Peyer's patch (tissue), 4 donors: ENCODE measurements around the gene FBXO10.

Experiments used
- POLR2A ChIP-seq, 2 donors: fragments of 450-650 bp; IDR thresholded peaks; one replicate each; pipeline ENCODE4 v1.5.1; 2017; ENCODE audit warnings: antibody characterized with exemption in 2 of 2, mild to moderate bottlenecking in 2 of 2, moderate library complexity in 2 of 2
- TF ChIP-seq, protein P1 (sequence below), 6 experiments: fragments of 450-650 bp in 4 of 6; fragments of 200-600 bp in 2 of 6; sonication (generic) in 1 of 6; IDR thresholded peaks; one replicate each; pipeline ENCODE4 v1.5.1; 2017 to 2019; ENCODE audit warnings: antibody characterized with exemption in 6 of 6, mild to moderate bottlenecking in 3 of 6, moderate library complexity in 1 of 6

DNA sequence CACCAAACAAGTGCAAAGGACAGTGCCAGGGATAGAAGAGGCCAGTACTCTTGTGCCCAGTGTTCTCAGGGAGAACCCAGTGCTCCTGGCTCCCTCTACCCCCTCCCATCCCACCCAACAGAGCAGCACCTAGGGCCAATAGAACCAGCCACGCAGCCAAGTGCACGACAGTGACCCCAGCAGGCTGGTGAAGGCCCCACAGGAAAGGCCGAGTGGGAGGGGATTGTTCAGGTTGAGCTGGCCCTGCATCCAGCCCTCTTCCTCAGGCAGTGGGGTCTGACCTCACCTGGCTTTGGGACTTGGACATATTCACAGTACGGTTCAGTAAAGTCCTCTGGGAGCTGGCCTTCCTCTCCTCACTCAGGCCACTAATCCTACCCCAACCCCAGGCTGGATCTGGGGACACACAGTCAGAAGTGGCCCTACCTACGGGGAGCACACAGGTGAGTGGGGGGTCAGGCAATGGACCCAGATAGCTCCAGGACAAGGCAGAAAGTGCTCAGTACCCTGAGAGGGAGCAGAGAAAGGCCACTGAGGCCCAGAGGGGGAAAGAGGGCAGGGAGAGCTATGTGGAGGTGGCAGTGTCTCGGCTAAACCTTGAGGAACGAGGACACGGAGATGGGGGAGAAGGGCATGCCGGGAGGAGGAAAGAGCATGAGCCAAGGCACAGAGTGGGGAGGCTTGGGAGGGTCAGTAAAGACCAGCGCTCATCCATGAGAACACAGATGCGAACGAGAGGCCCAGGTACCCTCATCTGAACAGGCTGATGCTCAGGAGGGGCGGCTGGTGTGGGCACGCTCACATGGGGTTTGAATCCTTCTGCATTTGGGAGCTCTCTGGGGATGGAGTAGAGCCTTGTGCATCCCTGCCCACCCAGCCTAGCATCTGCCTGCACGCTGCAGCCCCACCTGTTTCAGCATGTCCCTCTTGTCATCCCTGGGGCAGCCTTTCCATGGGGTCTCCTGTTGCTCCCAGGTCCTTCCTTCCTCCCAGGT, 64.9 kb downstream of the FBXO10 start:
- no peak for TF ChIP-seq POLR2A (IDR thresholded peaks at IDR 0.05)
- TF ChIP-seq, protein P1, sequence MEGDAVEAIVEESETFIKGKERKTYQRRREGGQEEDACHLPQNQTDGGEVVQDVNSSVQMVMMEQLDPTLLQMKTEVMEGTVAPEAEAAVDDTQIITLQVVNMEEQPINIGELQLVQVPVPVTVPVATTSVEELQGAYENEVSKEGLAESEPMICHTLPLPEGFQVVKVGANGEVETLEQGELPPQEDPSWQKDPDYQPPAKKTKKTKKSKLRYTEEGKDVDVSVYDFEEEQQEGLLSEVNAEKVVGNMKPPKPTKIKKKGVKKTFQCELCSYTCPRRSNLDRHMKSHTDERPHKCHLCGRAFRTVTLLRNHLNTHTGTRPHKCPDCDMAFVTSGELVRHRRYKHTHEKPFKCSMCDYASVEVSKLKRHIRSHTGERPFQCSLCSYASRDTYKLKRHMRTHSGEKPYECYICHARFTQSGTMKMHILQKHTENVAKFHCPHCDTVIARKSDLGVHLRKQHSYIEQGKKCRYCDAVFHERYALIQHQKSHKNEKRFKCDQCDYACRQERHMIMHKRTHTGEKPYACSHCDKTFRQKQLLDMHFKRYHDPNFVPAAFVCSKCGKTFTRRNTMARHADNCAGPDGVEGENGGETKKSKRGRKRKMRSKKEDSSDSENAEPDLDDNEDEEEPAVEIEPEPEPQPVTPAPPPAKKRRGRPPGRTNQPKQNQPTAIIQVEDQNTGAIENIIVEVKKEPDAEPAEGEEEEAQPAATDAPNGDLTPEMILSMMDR (IDR thresholded peaks at IDR 0.05), result no peak
